AG10803 (cell line): ENCODE results near the gene MAPT.
A peak's percentile ranks its signal among the peaks of the same experiment; 100 is the strongest.

ENCODE experiments used
- DNase-seq: peaks from one replicate; pipeline ENCODE4 v3.0.0; 2010; ENCODE audit warnings: low read depth
- H3K4me3 ChIP-seq: 2 replicates; pipeline ENCODE4 v1.5.1; 2011; ENCODE audit warnings: mild to moderate bottlenecking, low read length, control low read depth
- TF ChIP-seq, protein P1 (sequence below): conservative IDR thresholded peaks from 2 replicates; pipeline ENCODE4 v1.5.1; 2011; ENCODE audit warnings: mild to moderate bottlenecking, low read length, control low read depth, inconsistent platforms

The MAPT gene

DNA sequence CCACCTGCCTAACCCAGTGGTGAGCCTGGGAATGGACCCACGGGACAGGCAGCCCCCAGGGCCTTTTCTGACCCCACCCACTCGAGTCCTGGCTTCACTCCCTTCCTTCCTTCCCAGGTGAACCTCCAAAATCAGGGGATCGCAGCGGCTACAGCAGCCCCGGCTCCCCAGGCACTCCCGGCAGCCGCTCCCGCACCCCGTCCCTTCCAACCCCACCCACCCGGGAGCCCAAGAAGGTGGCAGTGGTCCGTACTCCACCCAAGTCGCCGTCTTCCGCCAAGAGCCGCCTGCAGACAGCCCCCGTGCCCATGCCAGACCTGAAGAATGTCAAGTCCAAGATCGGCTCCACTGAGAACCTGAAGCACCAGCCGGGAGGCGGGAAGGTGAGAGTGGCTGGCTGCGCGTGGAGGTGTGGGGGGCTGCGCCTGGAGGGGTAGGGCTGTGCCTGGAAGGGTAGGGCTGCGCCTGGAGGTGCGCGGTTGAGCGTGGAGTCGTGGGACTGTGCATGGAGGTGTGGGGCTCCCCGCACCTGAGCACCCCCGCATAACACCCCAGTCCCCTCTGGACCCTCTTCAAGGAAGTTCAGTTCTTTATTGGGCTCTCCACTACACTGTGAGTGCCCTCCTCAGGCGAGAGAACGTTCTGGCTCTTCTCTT, 102.1 kb downstream of the MAPT start:
- no peak overlapping the region for H3K4me3 ChIP-seq
- no peak for DNase-seq
- TF ChIP-seq, protein P1, sequence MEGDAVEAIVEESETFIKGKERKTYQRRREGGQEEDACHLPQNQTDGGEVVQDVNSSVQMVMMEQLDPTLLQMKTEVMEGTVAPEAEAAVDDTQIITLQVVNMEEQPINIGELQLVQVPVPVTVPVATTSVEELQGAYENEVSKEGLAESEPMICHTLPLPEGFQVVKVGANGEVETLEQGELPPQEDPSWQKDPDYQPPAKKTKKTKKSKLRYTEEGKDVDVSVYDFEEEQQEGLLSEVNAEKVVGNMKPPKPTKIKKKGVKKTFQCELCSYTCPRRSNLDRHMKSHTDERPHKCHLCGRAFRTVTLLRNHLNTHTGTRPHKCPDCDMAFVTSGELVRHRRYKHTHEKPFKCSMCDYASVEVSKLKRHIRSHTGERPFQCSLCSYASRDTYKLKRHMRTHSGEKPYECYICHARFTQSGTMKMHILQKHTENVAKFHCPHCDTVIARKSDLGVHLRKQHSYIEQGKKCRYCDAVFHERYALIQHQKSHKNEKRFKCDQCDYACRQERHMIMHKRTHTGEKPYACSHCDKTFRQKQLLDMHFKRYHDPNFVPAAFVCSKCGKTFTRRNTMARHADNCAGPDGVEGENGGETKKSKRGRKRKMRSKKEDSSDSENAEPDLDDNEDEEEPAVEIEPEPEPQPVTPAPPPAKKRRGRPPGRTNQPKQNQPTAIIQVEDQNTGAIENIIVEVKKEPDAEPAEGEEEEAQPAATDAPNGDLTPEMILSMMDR, result no peak

DNA sequence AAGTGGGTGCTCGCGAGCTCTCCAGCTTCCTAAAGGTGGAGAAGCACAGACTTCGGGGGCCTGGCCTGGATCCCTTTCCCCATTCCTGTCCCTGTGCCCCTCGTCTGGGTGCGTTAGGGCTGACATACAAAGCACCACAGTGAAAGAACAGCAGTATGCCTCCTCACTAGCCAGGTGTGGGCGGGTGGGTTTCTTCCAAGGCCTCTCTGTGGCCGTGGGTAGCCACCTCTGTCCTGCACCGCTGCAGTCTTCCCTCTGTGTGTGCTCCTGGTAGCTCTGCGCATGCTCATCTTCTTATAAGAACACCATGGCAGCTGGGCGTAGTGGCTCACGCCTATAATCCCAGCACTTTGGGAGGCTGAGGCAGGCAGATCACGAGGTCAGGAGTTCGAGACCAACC, 102.8 kb downstream of the MAPT start:
- DNase-seq, result no peak
- no peak overlapping the region for H3K4me3 ChIP-seq
- TF ChIP-seq, protein P1, result no peak

DNA sequence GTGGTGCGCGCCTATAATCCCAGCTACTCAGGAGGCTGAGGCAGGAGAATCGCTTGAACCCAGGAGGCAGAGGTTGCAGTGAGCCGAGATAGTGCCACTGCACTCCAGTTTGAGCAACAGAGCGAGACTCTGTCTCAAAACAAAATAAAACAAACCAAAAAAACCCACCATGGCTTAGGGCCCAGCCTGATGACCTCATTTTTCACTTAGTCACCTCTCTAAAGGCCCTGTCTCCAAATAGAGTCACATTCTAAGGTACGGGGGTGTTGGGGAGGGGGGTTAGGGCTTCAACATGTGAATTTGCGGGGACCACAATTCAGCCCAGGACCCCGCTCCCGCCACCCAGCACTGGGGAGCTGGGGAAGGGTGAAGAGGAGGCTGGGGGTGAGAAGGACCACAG, 103.3 kb downstream of the MAPT start:
- DNase-seq, result peak; percentile 36
- H3K4me3 ChIP-seq, result no peak overlapping the region

DNA sequence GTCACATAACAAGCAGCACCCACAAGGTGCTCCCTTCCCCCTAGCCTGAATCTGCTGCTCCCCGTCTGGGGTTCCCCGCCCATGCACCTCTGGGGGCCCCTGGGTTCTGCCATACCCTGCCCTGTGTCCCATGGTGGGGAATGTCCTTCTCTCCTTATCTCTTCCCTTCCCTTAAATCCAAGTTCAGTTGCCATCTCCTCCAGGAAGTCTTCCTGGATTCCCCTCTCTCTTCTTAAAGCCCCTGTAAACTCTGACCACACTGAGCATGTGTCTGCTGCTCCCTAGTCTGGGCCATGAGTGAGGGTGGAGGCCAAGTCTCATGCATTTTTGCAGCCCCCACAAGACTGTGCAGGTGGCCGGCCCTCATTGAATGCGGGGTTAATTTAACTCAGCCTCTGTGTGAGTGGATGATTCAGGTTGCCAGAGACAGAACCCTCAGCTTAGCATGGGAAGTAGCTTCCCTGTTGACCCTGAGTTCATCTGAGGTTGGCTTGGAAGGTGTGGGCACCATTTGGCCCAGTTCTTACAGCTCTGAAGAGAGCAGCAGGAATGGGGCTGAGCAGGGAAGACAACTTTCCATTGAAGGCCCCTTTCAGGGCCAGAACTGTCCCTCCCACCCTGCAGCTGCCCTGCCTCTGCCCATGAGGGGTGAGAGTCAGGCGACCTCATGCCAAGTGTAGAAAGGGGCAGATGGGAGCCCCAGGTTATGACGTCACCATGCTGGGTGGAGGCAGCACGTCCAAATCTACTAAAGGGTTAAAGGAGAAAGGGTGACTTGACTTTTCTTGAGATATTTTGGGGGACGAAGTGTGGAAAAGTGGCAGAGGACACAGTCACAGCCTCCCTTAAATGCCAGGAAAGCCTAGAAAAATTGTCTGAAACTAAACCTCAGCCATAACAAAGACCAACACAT, 104.9 kb downstream of the MAPT start, which contains the start of gene STH:
STH (plus strand) TSS at position 264 of the 913 bp plus-strand sequence; CDS start at position 294, 30 bp downstream.
- TF ChIP-seq, protein P1, result no peak
- DNase-seq, result no peak
- no peak within 1 kb of the TSS for H3K4me3 ChIP-seq

More for the DNA sequence above, 103.3 kb downstream of the MAPT start:
- TF ChIP-seq, protein P1, result no peak

DNA sequence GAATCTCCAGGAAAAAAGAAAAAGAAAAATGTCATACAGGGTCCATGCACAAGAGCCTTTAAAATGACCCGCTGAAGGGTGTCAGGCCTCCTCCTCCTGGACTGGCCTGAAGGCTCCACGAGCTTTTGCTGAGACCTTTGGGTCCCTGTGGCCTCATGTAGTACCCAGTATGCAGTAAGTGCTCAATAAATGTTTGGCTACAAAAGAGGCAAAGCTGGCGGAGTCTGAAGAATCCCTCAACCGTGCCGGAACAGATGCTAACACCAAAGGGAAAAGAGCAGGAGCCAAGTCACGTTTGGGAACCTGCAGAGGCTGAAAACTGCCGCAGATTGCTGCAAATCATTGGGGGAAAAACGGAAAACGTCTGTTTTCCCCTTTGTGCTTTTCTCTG, 105.5 kb downstream of the MAPT start:
- TF ChIP-seq, protein P1, result no peak
- no peak overlapping the region for H3K4me3 ChIP-seq
- no peak for DNase-seq

DNA sequence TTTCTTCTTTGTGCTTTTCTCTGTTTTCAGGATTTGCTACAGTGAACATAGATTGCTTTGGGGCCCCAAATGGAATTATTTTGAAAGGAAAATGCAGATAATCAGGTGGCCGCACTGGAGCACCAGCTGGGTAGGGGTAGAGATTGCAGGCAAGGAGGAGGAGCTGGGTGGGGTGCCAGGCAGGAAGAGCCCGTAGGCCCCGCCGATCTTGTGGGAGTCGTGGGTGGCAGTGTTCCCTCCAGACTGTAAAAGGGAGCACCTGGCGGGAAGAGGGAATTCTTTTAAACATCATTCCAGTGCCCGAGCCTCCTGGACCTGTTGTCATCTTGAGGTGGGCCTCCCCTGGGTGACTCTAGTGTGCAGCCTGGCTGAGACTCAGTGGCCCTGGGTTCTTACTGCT, 105.9 kb downstream of the MAPT start:
- TF ChIP-seq, protein P1, result no peak
- no peak overlapping the region for H3K4me3 ChIP-seq
- no peak for DNase-seq
